SW480 (cell line): Measurements from ENCODE around the gene SP6.

Experiments used
- DNase-seq: peaks from one replicate; pipeline ENCODE4 v3.0.0-alpha.2; 2016; ENCODE audit warnings: low spot score

SP6 gene

DNA sequence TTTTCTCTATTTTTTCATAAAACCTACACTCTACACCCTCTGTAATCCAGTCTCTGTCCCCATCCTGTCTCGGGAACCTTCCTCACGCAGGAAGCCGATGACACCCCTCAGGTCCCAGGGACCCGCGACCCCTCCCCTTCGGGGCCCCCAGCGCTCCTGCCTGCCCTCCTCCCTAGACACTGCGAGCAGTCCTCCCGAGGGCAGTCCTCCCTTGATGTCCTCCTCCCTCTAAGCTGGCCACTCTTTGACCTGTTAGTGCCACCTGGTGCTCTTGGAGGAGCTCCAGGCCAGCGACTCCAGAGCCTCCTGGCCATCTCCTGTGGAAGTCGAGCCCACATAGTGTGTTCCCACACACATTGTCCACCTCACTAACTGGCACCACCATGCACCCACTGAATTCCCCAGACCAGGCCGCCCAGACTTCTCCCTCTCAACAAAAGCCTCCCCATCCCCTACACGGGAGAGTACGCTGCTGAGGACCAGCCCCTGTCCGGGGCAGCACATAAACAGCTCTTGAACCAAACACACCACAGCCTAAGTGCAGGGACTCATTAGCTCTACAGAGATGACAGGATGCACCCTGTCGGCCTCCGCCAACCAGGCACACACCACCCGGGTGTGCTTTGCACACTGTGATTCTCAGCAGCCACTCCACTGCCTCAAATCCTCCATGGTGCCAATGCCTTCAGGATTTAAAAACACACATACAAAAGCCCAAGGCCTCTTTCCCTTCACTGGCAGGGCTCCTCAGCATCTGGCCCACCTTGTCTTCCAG, 38.6 kb downstream of the SP6 start:
- no peak for DNase-seq

GRCh38 chr17:47811709-47812108, 39.3 kb downstream of the SP6 start:
- no peak for DNase-seq

GRCh38 chr17:47810901-47811635, 39.9 kb downstream of the SP6 start:
- DNase-seq: no peak

DNA sequence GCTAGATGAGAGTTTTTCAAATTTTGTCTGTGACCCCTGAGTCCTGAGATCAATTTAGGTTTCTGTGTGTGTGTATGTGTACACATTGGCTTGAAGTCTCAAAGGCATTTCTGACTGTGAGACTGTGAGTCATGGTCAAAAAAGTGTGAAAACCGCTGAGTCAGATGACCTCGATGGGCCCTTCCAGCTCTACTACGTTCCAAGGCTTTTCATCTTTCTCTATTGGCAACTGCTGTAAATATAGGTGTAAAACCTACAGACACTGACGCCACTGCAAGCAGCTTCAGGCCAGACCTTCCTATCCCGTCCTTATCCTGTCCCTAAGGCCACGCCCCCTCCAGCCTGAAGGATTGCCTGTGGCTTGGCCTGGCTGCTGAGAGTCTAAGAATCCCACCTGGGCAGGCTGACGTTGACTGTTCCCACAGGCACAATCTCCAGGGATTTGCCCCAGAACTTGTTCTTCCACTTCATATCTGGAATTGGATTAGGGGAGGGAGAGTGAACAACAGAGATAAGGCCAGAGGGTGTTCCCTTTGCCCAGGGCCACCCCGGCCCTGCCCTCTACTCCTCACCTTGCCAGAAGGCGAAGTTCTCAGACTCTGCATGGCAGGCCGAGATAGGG, 40.7 kb downstream of the SP6 start:
- peak; percentile 94 for DNase-seq

DNA sequence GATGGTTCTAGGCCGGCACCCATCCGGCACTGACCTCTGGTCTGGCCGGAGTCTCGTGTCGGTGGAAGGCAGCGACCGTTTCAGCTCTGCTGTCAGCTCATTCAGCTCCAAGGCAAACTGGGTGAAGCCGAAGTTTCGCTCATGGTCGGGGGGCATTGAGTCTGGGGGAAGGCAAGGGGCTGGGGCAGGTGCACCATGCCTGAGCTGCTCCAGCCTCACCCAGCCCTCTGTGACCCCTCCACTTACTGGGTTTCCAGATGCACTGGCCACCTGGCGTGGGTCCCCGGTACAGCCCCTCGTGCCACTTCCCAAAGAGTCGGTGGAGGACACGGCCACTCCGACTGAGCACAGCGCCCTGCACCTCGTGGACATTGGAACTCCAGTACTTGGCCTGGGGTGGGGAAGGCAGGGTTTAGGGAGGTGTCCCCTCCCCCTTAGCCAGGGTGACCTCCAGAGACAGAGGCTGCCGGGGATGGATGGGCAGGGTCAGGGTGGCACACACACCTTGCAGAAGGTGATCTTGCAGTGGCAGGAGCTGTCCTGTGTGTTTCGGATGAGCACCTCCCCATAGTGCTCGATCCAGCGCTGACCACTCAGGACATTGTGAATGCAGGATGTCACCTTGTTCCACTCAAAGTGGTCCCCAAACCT, 42.0 kb downstream of the SP6 start:
- DNase-seq: no peak

- DNase-seq: no peak
These were observed 42.7 kb downstream of the SP6 start for GRCh38 chr17:47808036-47808829.

DNA sequence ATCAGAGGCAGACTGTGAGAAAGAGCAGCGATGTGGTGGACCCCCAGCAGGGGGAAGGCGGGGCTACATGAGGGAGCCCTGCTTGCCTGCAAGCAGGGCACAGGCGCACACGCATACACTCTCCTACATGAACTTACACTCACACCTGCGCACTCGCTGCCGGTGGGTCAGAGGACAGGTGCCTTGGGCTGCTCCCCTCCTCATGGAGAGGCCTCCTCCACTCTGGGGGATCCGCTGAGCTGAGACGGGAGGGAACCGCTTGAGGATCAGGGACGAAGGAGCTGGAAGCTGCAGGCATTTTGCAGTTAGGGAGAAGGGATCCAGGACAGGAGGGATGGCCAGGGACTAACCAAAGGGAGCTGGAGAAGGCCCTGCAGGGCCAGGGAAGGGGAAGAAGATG, 43.5 kb downstream of the SP6 start:
- no peak for DNase-seq

DNA sequence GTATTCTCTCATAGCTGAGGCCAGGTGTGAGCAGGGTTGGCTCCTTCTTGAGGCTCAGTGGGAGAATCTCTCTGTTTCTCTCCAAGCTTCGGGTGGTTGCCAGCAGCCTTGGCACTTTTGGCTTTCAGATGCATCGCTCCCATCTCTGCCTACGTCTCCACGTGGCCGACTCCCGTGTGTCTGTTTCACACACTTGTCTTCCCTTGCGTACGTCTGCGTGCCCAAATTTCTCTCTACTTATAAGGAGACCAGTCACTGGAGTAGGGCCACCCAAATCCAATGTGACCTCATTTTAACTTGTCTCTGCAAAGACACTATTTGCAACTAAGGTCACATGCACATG, 44.1 kb downstream of the SP6 start:
- DNase-seq: no peak

DNA sequence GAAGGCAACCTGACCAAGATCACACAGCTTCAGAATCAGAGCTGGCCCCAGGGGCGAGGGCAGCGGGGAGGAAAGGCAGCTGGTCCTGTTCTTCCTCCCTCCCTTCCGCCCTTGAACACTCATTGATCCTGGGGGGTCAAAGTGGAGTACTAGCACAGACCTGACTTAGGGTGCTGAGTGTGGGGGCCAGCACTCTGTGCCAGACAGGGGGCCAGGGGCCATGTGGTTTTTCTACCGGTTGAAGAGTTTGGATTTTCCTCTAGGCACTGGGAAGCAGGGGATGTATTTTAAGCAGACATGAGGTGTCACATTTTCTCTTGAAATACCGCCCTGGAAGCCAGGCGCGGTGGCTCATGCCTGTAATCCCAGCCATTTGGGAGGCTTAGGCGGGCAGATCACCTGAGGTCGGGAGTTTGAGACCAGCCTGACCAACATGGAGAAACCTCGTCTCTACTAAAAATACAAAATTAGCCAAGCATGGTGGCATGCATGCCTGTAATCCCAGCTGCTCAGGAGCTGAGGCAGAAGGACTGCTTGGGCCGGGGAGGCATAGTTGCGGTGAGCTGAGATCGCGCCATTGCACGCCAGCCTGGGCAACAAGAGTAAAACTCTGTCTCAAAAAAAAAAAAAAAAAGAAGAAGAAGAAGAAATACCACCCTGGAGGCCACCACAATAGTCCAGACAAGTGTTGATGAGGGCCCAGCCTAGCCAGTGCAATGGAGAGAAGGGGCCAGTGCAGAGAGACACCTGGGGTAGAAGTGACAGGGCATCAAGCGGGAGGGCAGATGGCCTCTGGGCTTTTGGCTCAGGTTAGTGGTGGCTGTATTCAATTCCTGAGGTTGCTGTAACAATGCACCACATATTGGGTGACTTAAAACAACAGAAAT, 44.7 kb downstream of the SP6 start:
- DNase-seq: no peak

DNA sequence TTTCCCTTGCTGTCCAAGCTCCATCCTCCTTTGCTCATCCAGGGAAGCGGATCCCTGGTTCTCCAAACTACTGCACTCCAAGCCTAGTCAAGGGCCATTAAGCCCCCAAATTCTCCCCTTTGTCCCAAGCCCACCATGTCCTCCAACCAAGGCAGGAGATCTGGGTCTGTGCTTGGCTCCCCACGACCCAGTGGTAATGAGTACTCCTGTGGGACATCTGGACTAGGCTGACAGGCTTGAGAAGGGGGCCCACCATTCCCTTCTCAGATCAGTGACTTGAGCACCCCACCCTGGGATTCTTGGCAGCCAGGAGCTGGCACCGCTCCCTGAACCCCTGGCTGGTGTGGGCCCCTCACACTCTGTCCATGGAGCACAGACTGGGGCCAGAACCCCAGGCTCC, 46.5 kb downstream of the SP6 start:
- no peak for DNase-seq

DNA sequence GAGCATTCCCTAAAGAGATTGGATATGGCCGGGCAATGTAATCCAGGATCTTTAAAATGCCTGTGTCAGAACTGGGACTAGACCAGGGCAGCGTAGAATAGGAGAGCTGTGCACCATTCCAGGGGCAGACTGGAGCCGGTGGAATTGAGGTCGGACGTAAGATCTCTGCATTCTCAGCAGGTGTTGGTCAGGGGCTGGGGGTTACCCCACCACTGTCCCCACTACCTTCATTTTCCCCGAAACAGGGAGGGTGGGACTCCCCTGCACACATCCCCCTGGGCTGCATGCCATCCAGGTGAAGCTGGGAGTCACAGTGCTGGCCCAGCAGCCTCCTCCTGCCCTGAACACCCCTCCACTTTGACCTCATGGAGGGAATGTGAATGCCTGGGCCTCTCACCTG, 47.2 kb downstream of the SP6 start:
- DNase-seq: no peak

- no peak for DNase-seq
These were observed 47.8 kb downstream of the SP6 start for GRCh38 chr17:47803201-47803600.

- DNase-seq: peak; percentile 81
These were observed 48.5 kb downstream of the SP6 start for GRCh38 chr17:47802341-47803022.

- DNase-seq: no peak
These were observed 49.1 kb downstream of the SP6 start for GRCh38 chr17:47801906-47802305.

GRCh38 chr17:47801176-47801765, 49.7 kb downstream of the SP6 start:
- no peak for DNase-seq

DNA sequence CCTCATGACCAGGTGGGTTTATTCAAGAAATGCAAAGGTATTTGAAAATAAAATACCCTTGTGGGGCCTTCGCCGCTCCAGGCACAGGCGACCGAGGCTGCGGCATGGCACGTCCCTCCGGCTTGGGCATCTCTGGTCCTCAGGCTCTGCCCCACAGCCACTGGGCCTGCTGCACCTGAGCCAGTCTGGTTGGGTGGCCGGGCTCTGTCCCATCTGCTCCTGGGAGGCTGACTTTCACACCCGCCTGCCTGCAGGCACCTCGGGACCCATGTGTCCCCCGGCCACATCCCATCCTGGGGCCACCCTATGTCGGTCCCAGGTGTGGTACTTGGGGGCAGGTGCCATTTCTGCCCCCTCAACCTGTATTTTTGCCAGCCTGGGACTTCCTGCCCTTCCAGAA, 50.3 kb downstream of the SP6 start:
- no peak for DNase-seq

- no peak for DNase-seq
These were observed 53.2 kb downstream of the SP6 start for GRCh38 chr17:47797797-47798196.
